HS-27A (cell line): ENCODE results near the gene TRMT112.

Experiments used
- DNase-seq: peaks from one replicate; pipeline ENCODE4 v3.0.0-alpha.2; 2012; ENCODE audit warnings: low read depth, missing footprints

The TRMT112 gene

DNA sequence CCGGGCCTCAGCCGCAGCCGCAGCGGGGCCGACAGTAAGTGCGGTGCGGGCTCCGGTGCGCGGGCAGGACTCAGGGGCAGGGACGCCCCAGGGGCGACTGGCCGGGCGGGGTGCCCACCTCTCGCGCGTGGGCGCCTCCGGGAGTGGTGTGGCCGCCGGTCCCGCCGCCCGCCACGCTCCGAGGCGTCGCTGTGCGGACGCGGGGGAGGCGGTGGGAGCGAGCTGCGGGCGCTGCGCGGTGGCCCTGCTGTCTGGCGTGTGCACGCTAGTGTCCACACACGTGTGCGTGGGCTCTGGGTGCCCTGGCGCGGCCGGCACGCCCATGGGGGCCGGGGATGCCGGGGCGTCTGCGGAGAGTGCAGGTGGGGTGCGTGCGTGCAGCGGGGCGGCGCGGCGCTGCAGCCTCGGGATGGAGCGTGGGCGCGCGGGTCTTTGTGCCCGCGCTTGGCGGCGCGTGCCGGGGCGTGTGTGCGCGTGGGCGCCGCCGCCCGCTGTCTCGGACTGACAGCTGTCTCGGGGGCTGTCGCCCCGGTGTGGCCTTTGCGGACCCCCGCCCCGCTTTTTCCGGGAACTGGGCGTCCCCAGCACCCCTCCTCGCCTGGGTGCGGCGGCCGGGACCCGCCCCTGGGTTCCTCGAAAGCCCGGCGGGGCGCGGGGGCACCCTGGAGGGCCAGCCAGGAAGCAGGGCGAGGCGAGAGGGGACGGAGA is 25.5 kb downstream of the TRMT112 start:
- no peak for DNase-seq

DNA sequence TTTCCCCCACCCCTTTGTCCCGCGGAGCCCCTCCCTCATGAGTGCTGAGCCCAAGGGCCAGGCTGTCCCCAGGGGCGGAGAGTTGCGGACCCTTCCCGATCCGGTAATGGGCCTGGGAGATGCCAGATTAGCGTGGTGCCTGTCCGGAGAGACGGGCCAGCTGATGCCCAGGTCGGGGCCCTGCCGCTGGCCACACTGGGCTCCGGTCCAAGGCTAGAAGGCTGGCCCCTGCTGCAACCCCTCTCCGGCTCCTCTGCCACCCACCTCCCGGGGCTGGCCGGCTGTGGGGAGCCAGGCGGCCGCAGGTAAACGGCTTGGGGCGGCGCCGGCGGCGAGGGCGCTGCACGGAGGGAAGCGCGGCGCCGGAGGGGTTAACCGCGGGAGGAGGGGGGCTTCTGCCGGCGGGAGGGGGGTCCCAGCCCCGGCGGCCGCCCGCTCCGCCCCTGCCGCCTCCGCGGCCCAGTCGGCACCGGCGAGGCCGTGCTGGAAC is 26.1 kb downstream of the TRMT112 start, which contains the start of gene KCNK4:
TSS of gene KCNK4 (plus strand) at position 41 of the 490 bp plus-strand sequence. CDS start 1,717 bp downstream, outside the sequence.
- DNase-seq, result no peak

DNA sequence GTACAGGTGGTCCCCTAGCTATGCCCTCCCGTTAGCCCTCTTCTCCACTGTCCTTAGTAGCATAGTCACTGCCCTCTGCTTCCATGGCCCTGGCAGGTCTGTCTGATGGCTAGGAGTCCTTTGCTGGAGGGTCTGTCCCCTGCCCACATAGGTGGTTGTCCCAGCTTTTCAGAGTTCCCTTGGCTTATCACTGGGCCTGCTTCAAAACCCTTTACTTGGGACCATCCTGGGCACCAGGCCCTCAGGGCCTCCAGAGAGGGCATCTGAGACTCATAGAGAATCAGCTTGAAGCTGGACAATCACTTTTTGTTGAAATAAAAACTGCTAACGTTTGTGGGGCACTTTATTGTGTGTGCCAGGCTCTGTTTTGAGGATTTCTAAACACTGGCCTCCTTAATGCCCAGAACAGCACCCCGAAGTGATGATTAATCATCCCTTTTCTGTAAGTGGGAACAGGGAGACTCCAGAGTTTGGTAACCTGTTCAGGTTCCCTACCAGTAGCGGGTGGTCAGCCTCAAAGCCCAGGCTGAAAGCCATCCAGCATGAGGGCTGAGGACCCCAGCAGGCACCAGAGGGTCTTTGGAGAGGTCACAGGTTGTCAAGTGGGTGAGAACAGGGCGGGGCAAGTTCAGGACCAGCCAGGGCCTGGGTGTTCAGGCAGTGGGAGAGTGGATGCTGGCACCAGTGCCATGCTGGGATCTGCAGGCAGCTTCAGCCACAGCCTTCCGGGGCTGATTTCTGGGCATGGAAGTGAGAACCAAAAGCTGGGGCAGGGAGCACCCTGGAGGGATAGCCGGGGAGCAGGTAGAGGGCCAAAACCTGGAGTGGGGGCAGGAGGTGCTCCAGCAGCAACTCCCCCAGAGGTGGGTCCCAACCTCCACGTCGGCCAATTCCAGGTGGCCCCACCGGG is 26.8 kb downstream of the TRMT112 start:
- DNase-seq, result no peak

DNA sequence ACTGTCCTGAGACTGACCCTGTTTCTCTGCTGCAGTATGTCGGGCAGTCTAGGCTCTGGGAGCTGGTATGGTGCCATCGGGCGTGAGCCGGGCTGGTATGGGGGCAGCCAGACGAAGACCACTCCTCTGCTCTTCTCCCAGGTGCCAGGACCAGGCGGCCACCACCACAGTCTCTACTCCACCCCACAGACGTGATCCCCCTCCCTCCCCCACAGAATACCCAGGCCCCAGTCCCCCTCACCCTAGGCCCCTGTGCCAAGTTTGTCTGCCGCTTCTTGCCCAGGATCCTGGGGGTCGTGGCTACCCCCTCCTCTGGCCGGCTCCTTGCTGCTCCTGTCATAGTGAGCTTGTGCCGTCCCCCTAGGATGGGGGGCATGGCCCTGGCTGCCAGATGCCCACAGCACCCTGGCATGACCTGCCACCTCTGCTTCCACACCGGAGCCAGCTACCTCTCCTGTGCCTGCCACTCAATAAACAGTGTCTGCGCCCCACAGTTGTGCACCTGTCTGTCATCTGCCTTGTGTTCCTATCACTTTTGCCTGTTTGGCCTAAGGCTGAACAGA is 28.3 kb downstream of the TRMT112 start:
- no peak for DNase-seq

DNA sequence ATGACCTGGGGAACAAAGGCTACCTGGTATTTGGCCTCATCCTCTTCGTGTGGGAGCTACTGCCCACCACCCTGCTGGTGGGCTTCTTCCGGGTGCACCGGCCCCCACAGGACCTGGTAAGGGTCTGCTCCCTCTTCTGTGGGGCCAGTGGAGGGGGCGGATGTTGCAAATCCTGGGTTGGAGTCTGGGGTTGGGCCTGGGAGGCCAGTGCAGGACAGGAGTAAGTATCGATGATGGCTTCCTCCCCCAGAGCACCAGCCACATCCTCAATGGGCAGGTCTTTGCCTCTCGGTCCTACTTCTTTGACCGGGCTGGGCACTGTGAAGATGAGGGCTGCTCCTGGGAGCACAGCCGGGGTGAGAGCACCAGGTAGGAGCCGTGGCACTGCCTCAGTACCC is 29.0 kb downstream of the TRMT112 start:
- DNase-seq, result no peak

GRCh38 chr11:64287676-64288352 is 29.5 kb downstream of the TRMT112 start:
- no peak for DNase-seq

- DNase-seq, result no peak
Measured at GRCh38 chr11:64286801-64287159, 30.6 kb downstream of the TRMT112 start.

- DNase-seq, result no peak
Measured at GRCh38 chr11:64285885-64286800, 31.2 kb downstream of the TRMT112 start.

DNA sequence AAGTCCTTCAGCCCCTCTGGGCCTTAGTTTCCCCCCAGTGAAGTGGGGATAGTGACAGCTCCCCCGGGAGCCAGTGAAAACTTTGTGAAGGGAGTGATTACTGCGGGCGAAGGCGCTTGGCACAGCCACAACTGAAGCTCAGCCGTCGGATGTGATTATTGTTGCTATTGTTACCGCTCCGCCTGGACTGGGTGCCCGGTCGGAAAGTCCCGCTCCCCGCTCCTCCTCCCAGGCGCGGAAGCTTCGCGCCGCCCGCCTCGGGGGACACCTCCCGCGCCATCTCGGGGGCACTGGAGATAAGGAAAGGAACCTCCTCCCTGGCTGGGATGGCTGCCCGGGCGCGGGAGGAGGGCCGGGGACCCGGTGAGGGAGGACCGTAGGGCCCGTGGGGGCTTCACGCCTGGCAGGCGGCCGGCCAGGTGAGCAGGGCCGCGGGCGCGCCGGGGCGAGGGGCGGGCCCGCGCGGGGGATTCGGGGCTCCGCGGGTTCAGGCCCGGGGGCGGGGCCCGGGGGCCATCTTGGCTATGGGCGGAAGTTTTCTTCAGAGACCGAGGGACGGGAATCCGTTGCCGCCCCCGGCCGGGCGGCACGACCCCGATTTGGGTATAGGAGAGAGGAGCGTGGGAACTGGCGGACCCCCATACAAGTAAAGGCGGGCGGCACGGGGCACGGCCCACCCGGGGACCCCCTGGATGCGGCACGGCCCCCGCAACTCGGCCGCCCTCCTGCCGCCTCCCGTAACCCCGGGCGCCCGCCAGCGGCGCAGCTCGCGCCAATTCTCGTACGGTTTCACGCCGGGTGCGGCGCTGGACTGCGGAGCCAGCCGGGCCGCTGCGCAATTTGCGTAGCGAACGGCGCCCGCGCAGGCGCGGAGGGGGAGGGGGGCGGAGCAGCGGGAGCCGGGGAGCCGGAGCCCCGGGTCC is 32.1 kb downstream of the TRMT112 start, which contains the start of gene GPR137:
TSS of gene GPR137 (plus strand) at position 887 of the 923 bp plus-strand sequence. CDS start 677 bp downstream, outside the sequence.
- DNase-seq, result no peak

DNA sequence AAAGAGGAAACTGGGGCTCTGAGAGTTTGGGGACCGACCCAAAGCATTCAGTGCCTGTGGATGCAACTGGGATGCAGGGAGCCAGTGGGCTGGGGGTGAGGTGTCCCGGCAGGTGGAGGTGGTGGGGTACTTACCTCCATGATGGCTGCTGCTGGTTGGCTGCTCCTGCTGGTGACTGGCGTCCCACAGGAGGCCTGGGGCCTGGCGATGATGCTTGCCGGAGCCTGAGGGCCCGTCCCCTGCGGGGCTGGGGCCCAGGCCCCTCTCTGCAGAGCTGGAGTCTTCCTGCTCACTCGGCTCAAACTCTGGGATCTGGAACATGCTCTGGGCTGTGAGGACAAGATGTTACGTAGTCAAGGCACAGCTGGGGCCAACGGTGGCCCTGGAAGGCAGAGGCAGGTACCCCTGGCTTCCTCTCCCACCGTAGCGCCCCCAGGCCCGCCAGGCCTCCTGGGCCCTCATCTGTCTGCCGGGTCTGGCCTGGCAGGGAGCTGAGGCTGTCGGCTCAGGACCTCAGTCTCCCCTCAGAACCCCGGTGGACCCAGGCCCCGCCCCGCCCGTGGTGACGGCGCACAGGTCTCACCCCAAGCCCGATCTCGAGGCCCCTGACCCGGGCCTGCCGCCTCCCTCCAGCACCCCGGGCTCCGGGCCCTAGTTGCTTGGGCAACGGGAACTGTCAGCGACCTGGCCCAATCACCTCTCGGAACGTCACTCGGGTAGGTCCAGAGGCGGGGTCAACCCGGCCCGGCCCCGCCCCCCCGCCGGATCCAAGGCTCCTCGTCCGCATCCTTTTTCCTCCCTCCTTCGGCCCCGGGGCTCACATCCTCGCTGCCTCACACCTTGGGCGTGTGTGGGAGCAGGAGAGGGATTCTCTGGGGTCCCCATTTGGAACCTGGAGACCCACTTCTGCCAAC is 33.1 kb downstream of the TRMT112 start, which contains the start of gene BAD:
TSS of gene BAD (minus strand) at position 618 of the 914 bp plus-strand sequence. CDS start at position 321, 297 bp downstream.
- peak; percentile 84 for DNase-seq

- DNase-seq, result no peak
Measured at GRCh38 chr11:64283092-64283491, 34.3 kb downstream of the TRMT112 start.

GRCh38 chr11:64281957-64282770 is 35.2 kb downstream of the TRMT112 start:
- no peak for DNase-seq

DNA sequence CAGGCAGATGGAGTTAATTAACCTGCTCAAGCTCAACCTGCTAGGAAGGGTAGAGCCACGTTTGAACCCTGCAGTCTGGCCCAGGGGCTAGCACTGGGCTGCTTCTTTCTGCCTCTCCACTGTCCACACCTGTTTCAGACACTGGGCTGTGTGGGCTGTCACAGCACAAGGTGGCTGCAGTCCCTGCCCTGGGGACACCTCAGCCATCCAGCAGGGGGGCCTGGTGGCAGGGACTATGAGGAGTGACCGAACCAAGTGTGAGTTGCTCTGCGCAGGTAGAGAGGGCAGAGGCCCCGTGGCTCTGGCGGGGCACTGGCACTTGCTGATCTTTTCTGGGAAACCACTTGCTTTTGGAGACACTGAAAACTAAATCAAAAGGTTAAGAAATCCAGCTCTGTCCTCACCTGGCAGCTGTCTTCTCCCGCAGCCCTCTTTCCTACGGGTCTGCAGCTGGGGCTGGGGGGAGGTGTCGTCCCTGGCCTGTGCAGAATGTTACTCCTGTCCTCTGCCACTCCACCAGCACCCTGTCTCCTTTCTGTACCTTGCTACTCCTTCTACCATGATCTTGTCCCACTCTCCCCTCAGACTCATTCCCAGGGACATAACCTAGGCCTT is 38.7 kb downstream of the TRMT112 start:
- no peak for DNase-seq

GRCh38 chr11:64276653-64277431 is 40.5 kb downstream of the TRMT112 start:
- DNase-seq, result no peak

- DNase-seq, result no peak
Measured at GRCh38 chr11:64275841-64276240, 41.5 kb downstream of the TRMT112 start.
